HG02571 (cell line): ENCODE measurements around the gene RASA1.
"Not testable (repeated sequence)": the region's sequence is repeated elsewhere in the genome, so short reads cannot be mapped to it uniquely, and the experiment has no call there.

Experiments used
- ATAC-seq: cut with Tn5 transposase; IDR thresholded peaks from one replicate; pipeline ENCODE4 v1.9.1; 2021; ENCODE audit warnings: mild to moderate bottlenecking, moderate library complexity; ENCODE audit not compliant: unreplicated experiment

RASA1 gene

DNA sequence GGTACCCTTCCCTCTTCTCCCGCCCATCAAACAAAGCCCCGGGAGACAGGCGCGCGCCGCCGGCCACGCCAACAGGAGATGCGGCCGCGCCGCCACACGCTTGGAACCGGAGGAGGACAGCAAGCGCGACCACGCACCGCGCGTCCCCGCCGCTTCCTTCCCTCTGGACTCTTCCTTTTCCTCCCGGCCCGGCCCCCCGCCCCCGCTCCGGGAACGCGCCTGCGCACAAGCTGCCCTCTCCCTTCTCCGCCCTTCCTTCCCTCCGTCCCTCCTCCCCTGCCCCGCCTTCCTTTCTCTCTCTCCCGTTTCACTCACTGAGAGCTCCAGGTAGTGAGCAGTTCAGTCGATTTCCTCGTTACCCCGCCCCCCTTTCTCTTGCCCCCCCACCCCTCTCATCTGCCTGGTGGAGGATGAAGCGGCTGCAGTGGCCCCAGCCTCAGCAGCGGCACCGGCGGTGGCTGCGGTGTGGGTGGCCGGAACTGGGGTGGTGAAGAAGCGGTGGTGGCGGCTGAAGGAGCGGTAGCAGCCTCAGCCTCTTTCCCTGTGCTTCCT lies at the start of gene RASA1:
Gene RASA1, plus strand, starts transcription at position 310 of the 552 bp plus-strand sequence. CDS start 569 bp downstream, outside the sequence.
- ATAC-seq = peak; percentile 47

DNA sequence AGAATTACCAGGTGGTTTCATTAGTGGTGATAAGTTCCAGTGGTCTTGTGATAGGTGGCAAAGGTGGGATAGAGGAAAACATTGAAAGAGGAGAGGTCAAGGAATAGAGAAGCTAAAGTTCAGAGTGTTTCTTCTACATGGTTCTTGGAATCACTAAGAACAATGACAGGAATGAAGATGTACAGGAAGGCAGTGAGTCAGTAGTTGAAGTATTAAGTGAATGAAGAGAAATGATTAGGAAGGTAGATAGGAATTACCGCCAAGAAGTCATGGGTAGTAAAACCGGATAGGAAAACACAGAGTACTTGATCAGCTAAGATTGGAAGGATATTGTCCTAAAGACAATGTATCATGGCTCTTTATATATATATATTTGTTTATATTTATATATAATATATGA lies 37.9 kb upstream of the RASA1 start:
- ATAC-seq = no peak

DNA sequence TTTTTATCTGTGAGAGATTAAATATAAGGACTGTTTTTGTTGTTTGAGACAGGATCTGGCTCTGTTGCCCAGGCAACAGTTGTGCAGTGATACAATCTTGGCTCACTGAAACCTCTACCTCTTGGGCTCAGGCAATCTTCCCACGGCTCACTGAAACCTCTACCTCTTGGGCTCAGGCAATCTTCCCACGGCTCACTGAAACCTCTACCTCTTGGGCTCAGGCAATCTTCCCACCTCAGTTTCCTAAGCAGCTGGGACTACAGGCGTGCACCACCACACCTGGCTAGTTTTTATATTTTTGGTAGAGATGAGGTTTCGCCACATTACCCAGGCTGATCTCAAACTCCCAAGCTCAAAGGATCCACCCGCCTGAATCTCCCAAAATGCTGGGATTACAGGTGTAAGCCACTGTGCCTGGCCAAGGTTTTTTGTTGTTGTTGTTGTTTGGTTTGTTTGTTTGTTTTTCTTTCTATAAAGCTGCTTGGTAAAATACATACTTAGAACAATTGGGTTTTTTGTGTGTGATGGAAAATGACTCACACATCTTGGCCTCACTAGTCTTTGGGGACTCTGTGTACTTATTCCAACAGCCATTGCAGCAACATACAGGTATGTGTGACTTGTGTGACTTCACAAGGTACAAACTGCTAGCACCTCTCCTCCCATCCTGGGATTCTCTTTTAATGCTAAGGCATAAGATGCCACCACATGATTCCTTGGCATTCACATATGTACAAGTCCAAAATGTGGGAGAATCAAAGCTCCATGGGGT lies 36.5 kb upstream of the RASA1 start:
- peak; percentile 95 for ATAC-seq

DNA sequence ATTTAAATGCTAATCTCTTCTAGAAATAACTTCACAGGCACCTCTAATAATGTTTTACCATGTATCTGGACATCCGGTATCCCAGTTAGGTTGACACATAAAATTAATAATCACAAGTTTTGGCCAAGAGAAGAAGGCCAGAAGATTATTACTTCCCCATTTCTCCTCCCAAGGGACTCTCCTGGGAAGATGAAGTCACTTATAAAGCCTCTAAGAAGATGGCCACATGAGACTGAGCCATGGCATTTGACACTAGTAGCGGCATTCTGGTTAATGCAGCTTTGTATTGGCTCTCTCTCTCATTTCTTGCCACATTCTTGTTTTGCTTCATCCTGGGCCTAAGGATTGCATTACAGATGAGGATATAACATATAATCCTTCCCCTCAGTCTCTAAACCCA lies 34.5 kb upstream of the RASA1 start:
- no peak for ATAC-seq

DNA sequence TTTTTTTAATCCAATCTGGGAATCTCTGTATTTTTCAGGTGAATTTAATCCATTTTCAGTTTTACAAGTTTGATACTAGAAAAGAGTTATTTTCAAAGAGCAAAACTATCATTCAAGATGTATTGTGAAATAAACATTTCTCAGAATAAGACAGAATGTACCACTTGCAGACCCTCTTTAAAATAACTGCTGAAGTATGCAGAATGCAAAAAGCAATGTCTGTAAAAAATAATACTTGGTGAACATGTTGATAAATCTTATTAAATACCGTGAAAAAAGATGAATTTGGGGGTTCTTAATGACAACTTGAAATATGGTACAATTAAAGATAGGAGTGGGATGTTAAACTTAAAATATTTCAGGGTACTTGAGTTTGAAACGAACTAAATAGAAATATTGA lies 26.1 kb upstream of the RASA1 start:
- no peak for ATAC-seq

DNA sequence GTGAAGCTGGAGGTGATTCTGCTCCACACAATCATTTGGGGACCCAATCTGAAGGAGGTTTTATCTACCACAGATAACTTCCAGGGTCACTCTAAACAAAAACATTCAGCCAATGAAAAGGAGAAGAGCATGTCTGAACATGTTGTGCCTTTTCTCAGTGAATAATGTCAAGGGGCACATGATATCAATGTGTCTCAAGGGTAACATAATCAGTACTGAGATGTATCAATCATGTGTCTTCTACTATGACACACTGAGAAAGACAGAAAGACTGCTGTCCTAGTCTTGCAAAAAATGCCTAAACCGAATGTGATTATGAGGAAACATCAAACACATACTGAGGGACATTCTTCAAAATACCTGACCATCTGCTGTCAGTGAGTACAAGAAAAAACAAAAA lies 25.4 kb upstream of the RASA1 start:
- no peak for ATAC-seq

DNA sequence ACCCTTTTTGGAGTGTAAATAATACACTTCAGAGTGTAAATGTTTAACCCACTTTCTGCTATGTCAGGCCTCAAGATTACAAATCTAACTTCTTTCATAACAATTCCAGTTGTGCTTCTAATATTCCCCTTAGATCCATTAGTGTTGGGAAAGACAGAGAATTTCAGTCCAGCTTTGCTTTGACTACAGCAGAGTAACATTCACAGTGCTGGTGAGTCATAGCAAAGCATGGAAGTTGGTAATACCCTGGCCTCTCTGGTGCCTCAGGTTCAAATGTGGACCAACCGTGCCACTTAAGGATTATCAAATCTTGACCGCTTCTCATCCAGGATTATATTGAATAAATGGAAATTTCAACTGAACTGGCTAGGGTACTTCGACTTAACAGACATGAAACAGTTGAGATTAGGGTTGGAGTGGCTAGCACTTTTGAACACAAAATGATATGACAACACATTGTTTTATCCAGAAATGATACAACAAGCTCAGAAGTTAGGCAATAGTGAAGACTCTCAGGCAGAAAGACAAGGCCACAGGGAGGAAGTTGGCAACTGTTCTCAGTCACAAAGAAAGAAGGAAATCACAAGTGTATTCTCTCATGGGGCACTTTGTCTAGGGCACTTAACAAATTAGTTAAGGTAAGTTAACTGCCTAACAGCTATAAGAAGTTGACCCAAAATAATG lies 24.4 kb upstream of the RASA1 start:
- no peak for ATAC-seq

DNA sequence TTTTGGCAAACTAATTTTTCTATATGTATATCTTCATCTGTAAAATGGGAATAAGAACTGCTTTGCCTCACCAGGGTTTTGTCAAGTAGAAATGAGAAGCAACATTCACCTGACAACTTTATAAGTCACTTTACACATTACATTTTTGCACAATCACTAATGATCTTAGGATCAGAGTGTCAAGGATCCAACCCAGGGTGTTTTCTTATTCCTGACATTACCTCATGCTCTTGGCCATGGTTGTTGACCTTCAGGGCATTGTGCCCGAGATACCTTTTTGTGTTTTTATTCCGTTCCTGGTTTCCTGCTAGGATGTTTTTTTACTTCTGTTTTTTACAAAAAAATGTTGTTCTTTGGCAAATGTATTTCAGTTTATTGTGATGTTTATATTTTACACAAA lies 22.2 kb upstream of the RASA1 start:
- no peak for ATAC-seq

DNA sequence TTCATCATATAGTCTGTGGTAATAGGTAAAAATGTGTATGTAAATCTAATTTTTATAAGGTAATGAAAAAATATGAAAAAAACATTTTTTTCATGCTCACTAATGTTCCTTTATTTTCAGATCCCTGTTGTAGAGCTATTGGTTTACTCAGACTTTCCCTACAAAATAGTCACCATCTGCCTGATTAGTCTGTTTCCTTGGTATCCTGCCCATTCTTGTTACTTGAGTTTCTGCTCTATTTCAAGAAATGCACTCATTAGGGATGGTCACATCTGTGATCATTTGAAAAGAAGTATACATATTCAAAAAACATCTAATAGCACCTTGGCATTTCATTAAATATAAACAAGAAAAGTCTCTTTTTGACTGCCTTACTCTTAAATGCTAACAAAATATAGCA lies 21.6 kb upstream of the RASA1 start:
- ATAC-seq = no peak

DNA sequence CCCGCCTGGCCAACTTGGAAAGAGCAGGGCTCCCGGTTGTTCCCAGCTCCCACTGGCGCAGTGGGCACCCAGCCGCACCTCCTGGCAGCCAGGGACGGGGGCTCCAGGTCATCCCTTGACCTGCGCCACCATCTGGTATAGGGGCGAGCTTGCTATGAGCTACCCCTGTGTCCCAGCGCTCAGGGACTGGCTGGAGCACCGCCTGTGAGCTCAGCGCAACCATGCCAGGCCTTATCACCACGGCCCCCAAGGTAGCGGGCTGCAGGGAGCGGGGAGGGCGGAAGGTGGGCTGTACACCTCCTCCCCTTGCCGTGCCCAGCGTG lies 15.4 kb upstream of the RASA1 start:
- no peak for ATAC-seq

DNA sequence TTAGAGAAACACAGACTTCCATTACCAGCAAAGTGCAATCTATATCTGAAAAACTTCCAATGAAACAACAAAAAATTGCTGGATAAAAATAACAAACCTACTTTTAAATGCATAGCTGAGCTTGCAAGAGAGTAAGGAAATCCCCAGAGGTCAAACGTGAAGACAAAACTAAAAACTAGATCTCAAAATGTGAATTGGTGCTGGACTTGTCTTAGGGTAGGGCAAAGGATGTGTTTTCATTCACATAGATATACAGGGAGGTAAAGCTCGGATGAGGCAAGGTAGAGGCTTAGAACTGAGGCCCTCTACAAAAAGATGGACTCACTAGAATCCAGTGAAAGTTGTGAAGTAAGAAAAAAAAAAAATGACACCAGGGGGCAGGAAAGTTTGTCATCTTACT lies 13.6 kb upstream of the RASA1 start:
- ATAC-seq = no peak

DNA sequence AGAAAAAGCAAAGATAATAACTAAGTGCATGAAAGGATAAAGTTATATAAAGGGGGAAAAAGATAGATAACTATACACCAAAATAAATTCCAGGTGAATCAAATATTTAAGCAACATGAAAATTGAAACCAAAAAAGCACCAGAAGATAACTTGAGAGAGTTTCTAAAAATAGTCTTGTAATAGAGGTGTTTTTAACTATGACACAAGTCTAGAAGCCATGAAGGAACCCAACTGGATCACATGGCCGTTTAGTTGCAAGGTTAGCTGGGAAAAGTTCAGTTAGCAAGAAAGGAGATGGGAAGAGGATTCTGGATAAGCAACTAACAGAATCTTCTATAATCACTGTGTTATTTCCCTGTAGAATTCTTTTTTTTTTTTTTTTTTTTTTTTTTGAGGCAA lies 9.2 kb upstream of the RASA1 start:
- no peak for ATAC-seq

DNA sequence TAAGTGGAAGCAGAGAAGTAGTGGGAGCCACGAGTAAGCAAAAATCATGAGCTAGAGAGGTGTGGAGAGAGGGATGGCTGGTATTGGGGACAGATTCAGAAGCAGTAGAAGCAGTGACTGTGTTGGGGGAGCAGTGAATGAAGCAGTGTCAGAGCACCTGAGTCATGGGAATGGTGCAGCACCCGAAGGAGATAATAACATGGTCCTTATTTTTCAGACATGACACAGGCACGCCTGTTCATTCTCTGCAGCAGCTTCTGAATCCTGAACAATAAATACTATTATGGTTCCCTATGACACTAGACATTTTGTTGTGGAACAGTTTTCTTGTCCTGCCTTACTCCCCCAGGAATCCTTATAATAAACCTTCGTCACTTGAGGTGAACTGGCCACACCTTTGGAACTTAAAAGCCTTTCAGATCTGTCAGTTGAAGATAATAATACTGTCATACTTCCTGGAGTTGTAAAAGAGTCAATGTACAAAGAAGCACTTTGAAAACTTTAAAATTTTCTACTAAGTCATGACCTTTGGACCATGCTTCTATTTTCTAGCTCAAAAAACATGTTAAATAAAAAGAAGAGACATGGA lies 7.0 kb upstream of the RASA1 start:
- no peak for ATAC-seq

DNA sequence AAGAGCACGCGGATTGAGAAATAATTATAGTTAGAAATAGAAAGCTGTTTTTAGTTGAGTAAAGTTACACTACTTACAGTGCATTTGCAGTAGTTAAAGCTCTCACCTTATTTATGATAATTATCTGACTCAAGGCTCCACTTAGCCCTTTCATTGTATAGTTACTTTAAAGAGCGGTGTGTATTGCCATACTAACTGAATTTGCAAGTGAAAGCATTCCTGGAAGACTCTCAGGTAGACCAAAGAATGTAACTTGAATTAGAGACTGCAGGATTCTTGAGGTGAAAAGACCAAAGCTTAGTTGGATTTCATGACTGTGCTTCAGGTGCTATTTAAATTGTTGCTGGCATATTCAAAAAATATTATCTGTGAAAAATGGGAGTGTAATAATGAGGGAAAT lies 4.2 kb upstream of the RASA1 start:
- ATAC-seq = no peak

DNA sequence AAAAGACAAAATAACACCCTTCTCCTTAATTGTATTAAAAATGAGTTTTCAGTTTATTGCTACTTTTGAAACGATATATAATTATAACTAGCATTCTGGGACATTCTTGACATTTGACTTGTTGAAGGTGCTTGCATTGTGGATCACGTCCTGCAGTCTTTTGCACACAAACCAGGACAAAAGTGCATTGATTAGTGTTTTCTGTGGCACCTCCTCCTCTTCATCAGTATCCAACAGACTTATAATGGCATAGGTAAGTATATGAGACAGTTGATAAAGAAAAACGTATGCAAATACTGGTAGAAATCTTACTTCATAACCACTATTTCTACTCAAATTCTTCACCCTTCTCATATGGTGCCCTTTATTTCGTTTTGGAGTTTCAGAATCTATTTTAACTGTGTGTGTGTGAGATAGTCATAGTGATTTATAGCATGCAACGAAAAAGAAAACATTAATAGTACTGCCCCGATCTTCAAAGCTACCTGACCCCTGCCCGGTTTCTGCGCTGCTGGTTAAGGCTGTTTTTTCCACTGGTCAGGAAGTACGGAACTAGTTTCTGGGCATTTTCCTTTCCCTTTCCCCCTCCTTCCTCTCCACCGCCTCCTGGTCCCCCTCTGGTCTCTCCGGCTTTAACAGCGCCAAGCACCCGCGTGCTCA lies 639 bp upstream of the RASA1 start:
- peak; percentile 13 for ATAC-seq

DNA sequence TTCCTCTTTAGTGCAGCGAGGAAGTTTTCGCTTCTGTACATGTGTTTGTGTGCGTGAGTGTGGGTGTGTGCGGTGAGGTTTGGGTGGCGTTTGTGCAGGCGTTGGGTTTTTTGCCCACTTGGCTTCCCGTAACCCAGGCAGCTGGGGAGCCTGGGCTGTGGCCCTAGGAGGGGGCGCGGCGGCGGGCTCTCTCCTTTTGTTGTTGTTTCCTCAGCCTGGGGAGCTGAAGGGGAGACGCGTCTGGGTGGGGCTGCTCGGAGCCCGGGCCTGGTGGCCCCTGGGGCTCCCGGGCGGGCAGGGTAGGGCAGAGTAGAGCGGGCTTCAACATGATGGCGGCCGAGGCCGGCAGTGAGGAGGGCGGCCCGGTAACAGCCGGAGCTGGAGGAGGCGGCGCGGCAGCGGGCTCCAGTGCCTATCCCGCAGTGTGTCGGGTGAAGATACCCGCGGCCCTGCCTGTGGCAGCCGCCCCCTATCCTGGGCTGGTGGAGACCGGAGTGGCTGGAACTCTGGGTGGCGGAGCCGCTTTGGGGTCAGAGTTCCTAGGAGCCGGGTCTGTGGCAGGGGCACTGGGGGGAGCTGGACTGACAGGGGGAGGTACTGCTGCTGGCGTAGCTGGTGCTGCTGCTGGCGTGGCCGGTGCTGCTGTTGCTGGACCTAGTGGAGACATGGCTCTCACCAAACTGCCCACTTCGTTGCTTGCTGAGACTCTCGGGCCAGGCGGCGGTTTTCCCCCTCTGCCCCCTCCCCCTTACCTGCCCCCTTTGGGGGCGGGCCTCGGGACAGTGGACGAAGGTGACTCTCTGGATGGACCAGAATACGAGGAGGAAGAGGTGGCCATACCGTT lies 665 bp downstream of the RASA1 start:
- peak; percentile 52 for ATAC-seq

DNA sequence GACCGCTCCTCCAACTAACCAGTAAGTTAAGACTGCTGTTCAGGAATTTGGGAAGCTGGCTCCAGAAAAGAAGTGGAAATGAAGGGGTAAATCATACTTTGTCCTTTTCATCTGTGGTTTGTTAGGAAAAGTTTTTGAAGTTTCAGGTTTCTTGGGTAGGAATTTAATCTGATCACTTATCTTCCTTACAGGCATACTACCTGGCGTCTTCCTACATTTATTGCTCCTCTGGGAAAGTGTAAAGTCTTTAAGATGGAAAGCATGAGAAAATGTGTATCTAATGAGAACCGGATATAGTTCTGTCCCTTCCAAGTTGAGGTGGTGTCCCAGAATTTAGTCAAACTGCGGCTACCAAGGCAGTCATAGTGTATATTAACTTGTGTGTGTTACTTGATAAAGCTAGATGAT lies 1.3 kb downstream of the RASA1 start:
- ATAC-seq = no peak

DNA sequence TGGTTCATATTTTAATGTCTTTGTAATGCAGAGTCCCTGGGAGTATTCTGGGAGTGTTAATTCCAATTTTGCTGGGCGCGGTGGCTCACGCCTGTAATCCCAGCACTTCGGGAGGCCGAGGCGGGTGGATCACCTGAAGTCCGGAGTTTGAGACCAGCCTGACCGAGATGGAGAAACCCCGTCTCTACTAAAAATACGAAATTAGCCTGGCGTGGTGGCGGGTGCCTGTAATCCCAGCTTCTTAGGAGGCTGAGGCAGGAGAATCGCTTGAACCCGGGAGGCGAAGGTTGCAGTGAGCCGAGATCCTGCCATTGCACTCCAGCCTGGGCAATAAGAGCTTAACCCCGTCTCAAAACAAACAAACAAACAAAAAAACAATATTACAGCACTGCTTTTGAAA lies 3.2 kb downstream of the RASA1 start:
- ATAC-seq = not testable (repeated sequence)

DNA sequence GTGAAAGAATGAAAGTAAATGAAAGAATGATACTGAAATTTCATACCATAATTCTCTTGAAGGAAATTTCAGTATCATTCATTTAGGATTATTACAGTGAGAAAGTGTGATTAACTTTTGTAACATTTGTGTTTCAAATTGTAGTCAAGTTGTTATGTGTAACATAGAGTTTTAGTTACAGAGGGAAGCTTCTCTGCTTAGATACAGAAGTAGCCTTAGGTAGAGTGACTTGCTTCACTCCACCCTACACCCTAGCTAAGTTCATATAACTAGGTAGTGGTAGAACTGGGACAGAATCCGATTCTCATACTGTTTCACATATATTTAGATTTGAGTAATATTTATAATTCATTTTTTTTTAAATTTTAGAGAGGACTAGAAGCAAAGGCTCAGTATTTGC lies 9.0 kb downstream of the RASA1 start:
- no peak for ATAC-seq

DNA sequence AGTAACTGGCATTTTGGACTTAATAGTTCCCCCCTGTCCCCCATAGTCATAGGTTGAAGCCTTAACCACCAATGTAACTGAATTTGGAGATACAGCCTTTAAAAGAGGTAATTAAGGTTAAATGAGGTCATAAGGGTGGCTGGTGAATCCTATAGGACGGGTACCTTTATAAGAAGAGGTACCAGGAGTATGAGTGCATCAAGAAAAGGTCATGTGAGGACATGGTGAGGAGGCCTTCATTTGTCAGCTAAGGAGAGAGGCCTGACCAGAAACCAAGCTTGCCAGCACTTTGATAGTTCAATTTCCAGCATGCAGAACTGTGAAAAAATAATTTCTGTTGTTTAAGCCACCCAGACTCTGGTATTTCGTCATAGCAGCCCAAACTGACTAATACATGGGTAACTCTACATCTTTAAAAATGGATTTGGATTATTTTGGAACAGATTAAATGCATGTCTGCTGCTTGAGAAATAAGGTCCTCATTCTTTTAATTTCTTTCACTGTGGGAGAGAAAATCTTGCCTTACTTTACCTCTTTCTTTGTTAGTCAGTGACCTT lies 9.7 kb downstream of the RASA1 start:
- no peak for ATAC-seq
